Large intestine (tissue), 3 donors: Measurements from ENCODE around the gene OR52D1. TPM values are rescaled to one million over a fixed set of nuclear protein-coding genes. Genes with fewer than 3 reads are reported as not detected.

Source experiments
- DNase-seq, 2 donors: peaks; one replicate each; pipeline versions ENCODE4 v3.0.0 to v3.0.0-alpha.2; 2013
- H3K27ac ChIP-seq: one replicate; pipeline ENCODE4 v1.5.1; 2013; ENCODE audit warnings: low read length
- H3K27me3 ChIP-seq: 2 replicates; pipeline ENCODE4 v1.6.1; 2013; ENCODE audit warnings: low read length; ENCODE audit not compliant: control insufficient read depth, insufficient read depth
- H3K36me3 ChIP-seq: 2 replicates; pipeline ENCODE4 v1.6.1; 2013; ENCODE audit warnings: low read length; ENCODE audit not compliant: control insufficient read depth, insufficient read depth
- H3K4me1 ChIP-seq: one replicate; pipeline ENCODE4 v1.6.1; 2013; ENCODE audit warnings: low read length; ENCODE audit not compliant: control insufficient read depth, insufficient read depth
- H3K4me3 ChIP-seq: one replicate; pipeline ENCODE4 v1.5.1; 2013; ENCODE audit warnings: low read length
- H3K9me3 ChIP-seq: one replicate; pipeline ENCODE4 v1.6.1; 2013; ENCODE audit warnings: mild to moderate bottlenecking, low read depth, low read length, moderate library complexity; ENCODE audit not compliant: control insufficient read depth
- WGBS: methylation state at CpG from one replicate; pipeline ENCODE4 v1.1.5; 2013; ENCODE audit warnings: low lambda C conversion rate; ENCODE audit not compliant: insufficient coverage; 5-methylcytosine and 5-hydroxymethylcytosine counted together
- polyA plus RNA-seq: library from polyadenylated mRNA; unstranded; fragments of 120-200 nt; gene quantifications from one replicate; pipeline ENCODE4 v1.2.1, GENCODE V29; 2013

The OR52D1 gene
- polyA plus RNA-seq, 1 donor: not detected

- Histone ChIP-seq H3K27me3 (no peaks in the 10 kb centered on the region), H3K4me3 (no peak overlapping the region), H3K4me1 (no peaks in the 10 kb centered on the region), H3K27ac (no peak overlapping the region), H3K9me3 (no peaks in the 10 kb centered on the region), H3K36me3 (no peaks in the 10 kb centered on the region)
- DNase-seq: no peak
- no CpG with 5 or more reads among the region's 3 CpGs for WGBS
Measured at GRCh38 chr11:5486421-5486820, 2.1 kb upstream of the OR52D1 start.

GRCh38 chr11:5488798-5489399 lies 414 bp downstream of the OR52D1 start:
- DNase-seq: no peak
- H3K27ac ChIP-seq: no peak overlapping the region
- H3K4me3 ChIP-seq: no peak overlapping the region
- no CpG with 5 or more reads among the region's 4 CpGs for WGBS
- no peaks in the 10 kb centered on the region for H3K9me3 ChIP-seq
- no peaks in the 10 kb centered on the region for H3K36me3 ChIP-seq
- no peaks in the 10 kb centered on the region for H3K4me1 ChIP-seq
- no peaks in the 10 kb centered on the region for H3K27me3 ChIP-seq

GRCh38 chr11:5489576-5490357 lies 1.3 kb downstream of the OR52D1 start:
- 67% methylated on average over 3 of the region's 5 CpGs for WGBS
- Histone ChIP-seq H3K4me3 (no peak overlapping the region), H3K36me3 (no peaks in the 10 kb centered on the region), H3K27ac (no peak overlapping the region), H3K27me3 (no peaks in the 10 kb centered on the region), H3K9me3 (no peaks in the 10 kb centered on the region), H3K4me1 (no peaks in the 10 kb centered on the region)
- no peak for DNase-seq

GRCh38 chr11:5499671-5500070 lies 11.2 kb downstream of the OR52D1 start:
- no peaks in the 10 kb centered on the region for H3K4me1 ChIP-seq
- no peak overlapping the region for H3K4me3 ChIP-seq
- H3K27ac ChIP-seq: no peak overlapping the region
- H3K36me3 ChIP-seq: no peaks in the 10 kb centered on the region
- no peaks in the 10 kb centered on the region for H3K9me3 ChIP-seq
- no CpG with 5 or more reads among the region's 2 CpGs for WGBS
- no peak for DNase-seq
- H3K27me3 ChIP-seq: no peaks in the 10 kb centered on the region

- no peaks in the 10 kb centered on the region for H3K36me3 ChIP-seq
- no peak overlapping the region for H3K4me3 ChIP-seq
- DNase-seq: no peak
- H3K27ac ChIP-seq: no peak overlapping the region
- no peaks in the 10 kb centered on the region for H3K4me1 ChIP-seq
- H3K9me3 ChIP-seq: no peaks in the 10 kb centered on the region
- H3K27me3 ChIP-seq: no peaks in the 10 kb centered on the region
- WGBS: 86% methylated on average over 1 of the region's 6 CpGs
Measured at GRCh38 chr11:5500393-5500801, 11.9 kb downstream of the OR52D1 start.

GRCh38 chr11:5504403-5504921 lies 16.0 kb downstream of the OR52D1 start:
- Histone ChIP-seq H3K9me3 (no peaks in the 10 kb centered on the region), H3K27ac (no peak overlapping the region), H3K4me3 (no peak overlapping the region), H3K36me3 (no peaks in the 10 kb centered on the region), H3K4me1 (no peaks in the 10 kb centered on the region), H3K27me3 (no peaks in the 10 kb centered on the region)
- no peak for DNase-seq
- WGBS: no CpG with 5 or more reads among the region's 2 CpGs

GRCh38 chr11:5505363-5506048 lies 17.0 kb downstream of the OR52D1 start:
- 20% methylated on average over 1 of the region's 9 CpGs for WGBS

GRCh38 chr11:5507177-5507932 lies 18.9 kb downstream of the OR52D1 start:
- Histone ChIP-seq H3K4me1 (no peaks in the 10 kb centered on the region), H3K27ac (no peak overlapping the region), H3K9me3 (no peaks in the 10 kb centered on the region), H3K27me3 (no peaks in the 10 kb centered on the region), H3K36me3 (no peaks in the 10 kb centered on the region), H3K4me3 (no peak overlapping the region)
- DNase-seq: no peak
- 83% methylated on average over 1 of the region's 9 CpGs for WGBS

More at GRCh38 chr11:5505363-5506048, 17.0 kb downstream of the OR52D1 start:
- Histone ChIP-seq H3K27ac (no peak overlapping the region), H3K4me3 (no peak overlapping the region), H3K9me3 (no peaks in the 10 kb centered on the region), H3K4me1 (no peaks in the 10 kb centered on the region), H3K36me3 (no peaks in the 10 kb centered on the region), H3K27me3 (no peaks in the 10 kb centered on the region)
- DNase-seq: no peak

GRCh38 chr11:5507933-5508305 lies 19.4 kb downstream of the OR52D1 start:
- no peaks in the 10 kb centered on the region for H3K4me1 ChIP-seq
- WGBS: no CpG with 5 or more reads among the region's 6 CpGs
- no peaks in the 10 kb centered on the region for H3K36me3 ChIP-seq
- no peak for DNase-seq
- no peak overlapping the region for H3K4me3 ChIP-seq
- H3K27ac ChIP-seq: no peak overlapping the region
- H3K27me3 ChIP-seq: no peaks in the 10 kb centered on the region
- no peaks in the 10 kb centered on the region for H3K9me3 ChIP-seq

- H3K4me1 ChIP-seq: no peaks in the 10 kb centered on the region
- DNase-seq: no peak
- H3K4me3 ChIP-seq: no peak overlapping the region
- H3K36me3 ChIP-seq: no peaks in the 10 kb centered on the region
- H3K27me3 ChIP-seq: no peaks in the 10 kb centered on the region
- no peak overlapping the region for H3K27ac ChIP-seq
- H3K9me3 ChIP-seq: no peaks in the 10 kb centered on the region
- no CpG with 5 or more reads among the region's 8 CpGs for WGBS
Measured at GRCh38 chr11:5508605-5509004, 20.1 kb downstream of the OR52D1 start.
